Measurements from ENCODE around the gene TMEM119. TPM values are rescaled to one million over a fixed set of nuclear protein-coding genes. Genes with fewer than 3 reads are reported as not detected.

Gene TMEM119
- total and polyA plus RNA-seq, 9 of the 15 experiments (the other 6 are each of a cell fraction or from before 2014, with no cell fraction given): 0.18 TPM; not detected in 8

DNA sequence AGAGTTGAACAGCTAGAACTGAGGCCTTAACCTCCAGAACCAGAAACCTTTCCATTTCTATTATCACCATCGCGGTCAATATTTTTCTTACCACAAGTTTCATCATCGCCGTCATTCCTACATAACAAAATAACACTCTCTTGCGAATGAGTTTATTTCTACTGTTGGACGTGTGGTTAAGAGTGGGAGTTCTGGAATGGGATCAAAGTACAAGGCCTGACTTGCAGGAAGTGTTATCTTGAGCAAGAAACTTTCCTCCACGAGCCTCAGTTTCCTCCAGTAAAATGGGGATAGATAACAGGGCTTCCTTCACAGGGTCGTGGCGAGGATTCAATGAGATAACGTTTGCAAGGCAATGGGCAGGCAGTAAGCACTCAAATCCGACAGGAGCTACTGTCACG is 37.6 kb downstream of the TMEM119 start (continued):
- TF ChIP-seq FOXA1 (IDR thresholded peaks at IDR 0.05; ENCODE audit: borderline replicate concordance) (no peak), ZNF766 (CRISPR knock-in tag; conservative IDR thresholded peaks at IDR 0.05) (0 out of 2 replicates have a peak, but pooled peaks have one; percentile 49), CEBPB (tag; IDR thresholded peaks at IDR 0.05) (peak; percentile 67), POLR2AphosphoS2 (IDR thresholded peaks at IDR 0.05; ENCODE audit: low read length) (no peak), ZFX (CRISPR knock-in tag; IDR thresholded peaks at IDR 0.05) (peak; percentile 21; the same call in 1 of the 2 replicates)
- TF ChIP-seq, protein P1, sequence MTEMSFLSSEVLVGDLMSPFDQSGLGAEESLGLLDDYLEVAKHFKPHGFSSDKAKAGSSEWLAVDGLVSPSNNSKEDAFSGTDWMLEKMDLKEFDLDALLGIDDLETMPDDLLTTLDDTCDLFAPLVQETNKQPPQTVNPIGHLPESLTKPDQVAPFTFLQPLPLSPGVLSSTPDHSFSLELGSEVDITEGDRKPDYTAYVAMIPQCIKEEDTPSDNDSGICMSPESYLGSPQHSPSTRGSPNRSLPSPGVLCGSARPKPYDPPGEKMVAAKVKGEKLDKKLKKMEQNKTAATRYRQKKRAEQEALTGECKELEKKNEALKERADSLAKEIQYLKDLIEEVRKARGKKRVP (CRISPR knock-in tag; IDR thresholded peaks at IDR 0.05): 0 out of 2 replicates have a peak, but pooled peaks have one; percentile 34

DNA sequence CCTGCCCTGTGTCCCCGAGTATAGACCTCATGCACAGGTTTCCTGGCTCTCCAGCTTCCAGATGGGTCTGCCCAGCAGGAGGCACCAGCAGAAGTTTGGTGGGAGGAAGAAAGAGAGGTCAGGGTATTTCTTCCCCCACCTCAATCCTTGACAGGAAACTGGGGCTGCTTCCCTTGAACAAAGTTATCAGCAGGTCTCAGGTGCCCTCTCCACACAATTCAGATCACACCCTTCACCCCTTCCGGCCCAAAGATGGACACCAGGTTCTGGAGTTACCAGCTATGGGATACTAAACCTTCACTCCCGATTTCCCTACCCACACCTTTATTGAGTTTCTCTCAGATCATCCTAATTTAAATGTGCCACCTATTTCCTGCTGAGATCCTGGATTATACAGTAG is 38.1 kb downstream of the TMEM119 start:
- WGBS (ENCODE audit: insufficient coverage, low coverage, missing lambda C conversion rate): 2% methylated on average over 3 of the region's 3 CpGs
- no peaks in the 10 kb centered on the region for H3K9me3 ChIP-seq (replicated peaks; ENCODE audit: control insufficient read depth, insufficient read depth, low read depth, low read length)
- H3K27ac ChIP-seq (ENCODE audit: extremely low read depth, low read depth, low read length): peak overlapping the region; percentile 97
- H4K20me1 ChIP-seq (replicated peaks; ENCODE audit: control insufficient read depth, insufficient read depth, low read length): peaks cover 16% of the 10 kb centered on the region; the same call in 1 of the 2 replicates
- no peaks in the 10 kb centered on the region for H3K9me1 ChIP-seq (ENCODE audit: control insufficient read depth, insufficient read depth, low read length)
- peaks cover 11 to 20% of the 10 kb centered on the region in 2 experiments for H3K4me1 ChIP-seq (replicated peaks in 1 of 2; ENCODE audit: control insufficient read depth in 2 of 2, insufficient read depth in 2 of 2, low read length in 2 of 2)
- DNase-seq (ENCODE audit: extremely low read depth in 1 of 4, low spot score in 3 of 4): peak in 3 of 4 experiments; percentile 14 to 65 (median 15)
- in situ Hi-C loops (cut with MboI) (loop anchor here (5.0 kb wide), 2 partner anchors 243 to 533 kb away; partner anchors contain the start of gene ALKBH2), intact Hi-C loops (cut with micrococcal nuclease) (loop anchor here (5.0 kb wide), 3 partner anchors 173 to 393 kb away; partner anchors contain the start of genes CORO1C and SSH1)
- FAIRE-seq: no peak
- peak overlapping the region; percentile 90 to 96 for H3K9ac ChIP-seq (ENCODE audit: insufficient read depth in 1 of 2, low read depth in 2 of 2, low read length in 2 of 2)
- H2AFZ ChIP-seq (ENCODE audit: low read depth, low read length): no peak overlapping the region
- peaks cover 46% of the 10 kb centered on the region for H3K36me3 ChIP-seq (ENCODE audit: control insufficient read depth, insufficient read depth, low read length)
- peaks cover 91% of the 10 kb centered on the region for H3K79me2 ChIP-seq (ENCODE audit: control insufficient read depth, insufficient read depth, low read length)
- ChIA-PET POLR2A (interaction anchor here (0.6 to 2.4 kb wide), 9 partner anchors 10 to 76 kb away, joined by 3 to 18 read pairs (median 4); partner anchors contain the start of gene FICD), CTCF (ENCODE audit: low intra/inter-chr PET ratio) (no interaction called here)
- no TSS peak for BruUV-seq (replicated peaks)
- H3K27me3 ChIP-seq (ENCODE audit: control insufficient read depth in 2 of 2, insufficient read depth in 2 of 2, low read length in 2 of 2): no peaks in the 10 kb centered on the region
- no peak for ATAC-seq
- peak overlapping the region; percentile 93 for H3K4me3 ChIP-seq
- H3K4me2 ChIP-seq (ENCODE audit: insufficient read depth, low read length): peak overlapping the region; percentile 99
- TF ChIP-seq FOXK1 (CRISPR knock-in tag; IDR thresholded peaks at IDR 0.05; ENCODE audit: borderline replicate concordance) (0 out of 2 replicates have a peak, but pooled peaks have one; percentile 40), HMG20A (CRISPR knock-in tag; conservative IDR thresholded peaks at IDR 0.05) (no peak), RBM34 (IDR thresholded peaks at IDR 0.05; ENCODE audit: borderline replicate concordance, insufficient read depth, low read length) (no peak), ZNF696 (CRISPR knock-in tag; conservative IDR thresholded peaks at IDR 0.05) (no peak), NR2C2 (CRISPR knock-in tag; IDR thresholded peaks at IDR 0.05) (no peak), NR2C2 (tag; IDR thresholded peaks at IDR 0.05) (peak; percentile 42; the same call in 1 of the 2 replicates), CBFA2T2 (conservative IDR thresholded peaks at IDR 0.05) (no peak), ZNF263 (CRISPR knock-in tag; IDR thresholded peaks at IDR 0.05; ENCODE audit: borderline replicate concordance) (no peak), PHF21A (IDR thresholded peaks at IDR 0.05; ENCODE audit: borderline replicate concordance, low read depth) (no peak), TAF1 (IDR thresholded peaks at IDR 0.05; ENCODE audit: control insufficient read depth, extremely low read depth, insufficient read depth, low read length, severe bottlenecking) (no peak), SPI1 (IDR thresholded peaks at IDR 0.05; ENCODE audit: borderline replicate concordance, low read depth, low read length) (no peak), SNIP1 (IDR thresholded peaks at IDR 0.05; ENCODE audit: low read depth) (no peak), KDM2B (CRISPR knock-in tag; IDR thresholded peaks at IDR 0.05) (no peak), ZNF589 (CRISPR knock-in tag; IDR thresholded peaks at IDR 0.05; ENCODE audit: low read depth) (peak; percentile 18; the same call in 1 of the 2 replicates), C11orf30 (IDR thresholded peaks at IDR 0.05; ENCODE audit: low read depth) (no peak), BRCA1 (IDR thresholded peaks at IDR 0.05) (no peak), BRCA1 (CRISPR knock-in tag; IDR thresholded peaks at IDR 0.05) (no peak), ZNF232 (CRISPR knock-in tag; IDR thresholded peaks at IDR 0.05) (peak; percentile 50; the same call in 1 of the 2 replicates)
